K562 (cell line): ENCODE measurements around the gene ZNF750. TPM values are rescaled to one million over a fixed set of nuclear protein-coding genes. Genes with fewer than 3 reads are reported as not detected.

ENCODE experiments used
- ATAC-seq: fragments of 200-7000 bp; cut with Tn5 transposase; 3 replicates; pipeline ENCODE4 v1.9.1; 2020; ENCODE audit warnings: moderate library complexity
- BruUV-seq: library from RNA; stranded (reverse); fragments of 400-500 nt; replicated peaks from 2 replicates; lab custom pipeline; 2021; lab: Mats Ljungman, UMichigan
- CTCF ChIA-PET: fragments of 300-600 bp; formaldehyde crosslinking; extraction: SDS; loops from one replicate; lab custom pipeline; 2021; ENCODE audit warnings: low intra/inter-chr PET ratio; lab: Yijun Ruan, JAX
- POLR2A ChIA-PET: fragments of 300-600, 350-650 bp; sonication (Branson Sonifier 250); formaldehyde crosslinking; extraction: SDS; loops from one replicate; lab custom pipeline; 2021; ENCODE audit warnings: antibody characterized with exemption, inconsistent platforms; lab: Yijun Ruan, JAX
- DNase-seq, 4 experiments: peaks; one replicate each; pipeline versions ENCODE4 v3.0.0 to v3.0.0-alpha.2; 2011 to 2018; ENCODE audit warnings: low spot score in 3 of 4, mixed read lengths in 3 of 4; ENCODE audit errors: extremely low read depth in 1 of 4
- FAIRE-seq: peaks from 2 replicates; lab custom pipeline; 2011; peaks lifted over from hg19 to GRCh38; lab: Jason Lieb, UNC
- H2AFZ ChIP-seq: 2 replicates; pipeline ENCODE4 v1.6.0; 2011; ENCODE audit warnings: low read depth, low read length, control low read depth, inconsistent platforms
- H3K27ac ChIP-seq: fragments of 200-600 bp; 3 replicates; pipeline ENCODE4 v1.8.0; 2011; ENCODE audit warnings: low read depth, mild to moderate bottlenecking, control low read depth, inconsistent platforms, low read length, moderate library complexity, mixed read lengths; ENCODE audit errors: extremely low read depth
- H3K27me3 ChIP-seq, 2 experiments: fragments of 300-600 bp in 1 of 2; 2 replicates in 1 of 2; 3 replicates in 1 of 2; pipeline versions ENCODE4 v1.6.0 to v1.8.0; 2011; ENCODE audit warnings: inconsistent platforms in 2 of 2, low read length in 2 of 2, mild to moderate bottlenecking in 1 of 2, mixed read lengths in 1 of 2, moderate library complexity in 1 of 2; ENCODE audit not compliant: control insufficient read depth in 2 of 2, insufficient read depth in 2 of 2
- H3K36me3 ChIP-seq: fragments of 300-600 bp; 3 replicates; pipeline ENCODE4 v1.8.0; 2011; ENCODE audit warnings: mild to moderate bottlenecking, low read length, inconsistent platforms; ENCODE audit not compliant: control insufficient read depth, insufficient read depth
- H3K4me1 ChIP-seq, 2 experiments: fragments of 200-600 bp in 1 of 2; replicated peaks in 1 of 2; 2 replicates in 1 of 2; 3 replicates in 1 of 2; pipeline versions ENCODE4 v1.5.1 to v1.8.0; 2011; ENCODE audit warnings: inconsistent platforms in 2 of 2, low read length in 2 of 2, mild to moderate bottlenecking in 1 of 2, mixed read lengths in 1 of 2, moderate library complexity in 1 of 2; ENCODE audit not compliant: control insufficient read depth in 2 of 2, insufficient read depth in 2 of 2
- H3K4me2 ChIP-seq: 2 replicates; pipeline ENCODE4 v1.6.1; 2011; ENCODE audit warnings: low read length, control low read depth, inconsistent platforms, mixed read lengths; ENCODE audit not compliant: insufficient read depth
- H3K4me3 ChIP-seq: fragments of 200-600 bp; sonication (generic), shearing (Covaris generic); 2 replicates; pipeline ENCODE4 v1.5.1; 2016; ENCODE audit warnings: control low read depth, inconsistent platforms
- H3K79me2 ChIP-seq: fragments of 200-600 bp; 3 replicates; pipeline ENCODE4 v1.8.0; 2011; ENCODE audit warnings: low read length, inconsistent platforms; ENCODE audit not compliant: control insufficient read depth, insufficient read depth
- H3K9ac ChIP-seq, 2 experiments: 2 replicates each; pipeline versions ENCODE4 v1.6.0 to v1.6.1; 2011; ENCODE audit warnings: low read depth in 2 of 2, low read length in 2 of 2, control low read depth in 1 of 2, inconsistent platforms in 1 of 2, mild to moderate bottlenecking in 1 of 2, mixed read lengths in 1 of 2; ENCODE audit not compliant: insufficient read depth in 1 of 2
- H3K9me1 ChIP-seq: one replicate; pipeline ENCODE4 v1.6.0; 2011; ENCODE audit warnings: inconsistent platforms, mild to moderate bottlenecking, low read length, moderate library complexity; ENCODE audit not compliant: control insufficient read depth, insufficient read depth
- H3K9me3 ChIP-seq: replicated peaks from 2 replicates; pipeline ENCODE4 v1.5.1; 2011; ENCODE audit warnings: low read depth, low read length, inconsistent platforms; ENCODE audit not compliant: control insufficient read depth, insufficient read depth
- H4K20me1 ChIP-seq: replicated peaks from 2 replicates; pipeline ENCODE4 v1.6.1; 2011; ENCODE audit warnings: low read length, inconsistent platforms, mixed read lengths; ENCODE audit not compliant: control insufficient read depth, insufficient read depth
- BRCA1 ChIP-seq, 2 experiments: fragments of 450-650 bp in 1 of 2; sonication (generic) in 1 of 2; formaldehyde crosslinking in 1 of 2; IDR thresholded peaks; 2 replicates each; pipeline versions ENCODE4 v1.5.0 to v1.6.1; 2017 to 2020; ENCODE audit warnings: mild to moderate bottlenecking in 1 of 2, missing genetic modification reagents in 1 of 2
- CREM ChIP-seq: IDR thresholded peaks from 2 replicates; pipeline ENCODE4 v1.6.1; 2014; ENCODE audit warnings: antibody characterized with exemption, low read depth
- HDAC3 ChIP-seq: fragments of 450-650 bp; IDR thresholded peaks from 2 replicates; pipeline ENCODE4 v1.6.1; 2018; ENCODE audit warnings: borderline replicate concordance, mild to moderate bottlenecking, moderate library complexity; ENCODE audit not compliant: partially characterized antibody
- HNRNPK ChIP-seq: fragments of 200-400 bp; formaldehyde crosslinking; IDR thresholded peaks from one replicate; pipeline ENCODE4 v1.6.1; 2018; ENCODE audit warnings: mild to moderate bottlenecking, low read depth, low read length; ENCODE audit not compliant: poor library complexity, severe bottlenecking
- IRF2 ChIP-seq: sonication (generic); formaldehyde crosslinking; IDR thresholded peaks from 2 replicates; pipeline ENCODE4 v1.8.1; 2022; ENCODE audit warnings: mild to moderate bottlenecking, missing genetic modification reagents
- MAFK ChIP-seq: IDR thresholded peaks from 2 replicates; pipeline ENCODE4 v1.6.1; 2011; ENCODE audit warnings: low read length, improper control_type of control experiment
- PHTF2 ChIP-seq: fragments of 250-450 bp; sonication (Bioruptor Pico); IDR thresholded peaks from 2 replicates; pipeline ENCODE4 v1.5.0; 2021; ENCODE audit warnings: mild to moderate bottlenecking
- POLR2G ChIP-seq: fragments of 200-400 bp; formaldehyde crosslinking; IDR thresholded peaks from 2 replicates; pipeline ENCODE4 v1.6.1; 2017; ENCODE audit warnings: low read depth, mild to moderate bottlenecking, antibody characterized with exemption, low read length, moderate library complexity
- SMARCA5 ChIP-seq: fragments of 450-650 bp; IDR thresholded peaks from 2 replicates; pipeline ENCODE4 v1.6.1; 2016
- ZNF124 ChIP-seq: sonication (generic); formaldehyde crosslinking; IDR thresholded peaks from 2 replicates; pipeline ENCODE4 v1.8.1; 2022; ENCODE audit warnings: missing genetic modification reagents
- ZNF318 ChIP-seq, 2 experiments: fragments of 450-650 bp; IDR thresholded peaks; 2 replicates each; pipeline ENCODE4 v1.6.1; 2016; ENCODE audit warnings: mild to moderate bottlenecking in 2 of 2, borderline replicate concordance in 1 of 2, low read depth in 1 of 2, moderate library complexity in 1 of 2
- ZNF395 ChIP-seq: fragments of 200-800 bp; sonication (Bioruptor generic); IDR thresholded peaks from 2 replicates; pipeline ENCODE4 v1.6.1; 2017; ENCODE audit warnings: missing genetic modification characterization, missing compliant biosample characterization
- ZNF41 ChIP-seq: fragments of 250-450 bp; sonication (Bioruptor Pico); conservative IDR thresholded peaks from 2 replicates; pipeline ENCODE4 v1.4.0; 2020; ENCODE audit warnings: mild to moderate bottlenecking
- WGBS: fragments of 100-300 bp; shearing (Covaris generic); methylation state at CpG from one replicate; pipeline ENCODE4 v1.1.6; 2016; ENCODE audit warnings: low coverage, mixed read lengths; ENCODE audit not compliant: insufficient coverage; ENCODE audit errors: missing lambda C conversion rate; 5-methylcytosine and 5-hydroxymethylcytosine counted together
- in situ Hi-C: fragments of 300-500 bp; cut with MboI; formaldehyde crosslinking; loops from 4 replicates; pipeline ENCODE4 v1.15.0; 2018; ENCODE audit warnings: inconsistent platforms, mixed read lengths
- intact Hi-C: fragments of 100-400 bp; cut with micrococcal nuclease; formaldehyde crosslinking; loops from 2 replicates; pipeline ENCODE4 v1.14.2; 2022
- polyA plus RNA-seq, 8 experiments: library from polyadenylated mRNA; depleted of rRNA in 4 of 8; stranded (reverse) in 5 of 8; unstranded in 3 of 8; fragments of >200 nt; fragmentation: Nextera tagmentation in 2 of 8; fragmentation: Illumina TruSeq in 1 of 8; extraction: Ambion mirVana in 2 of 8; extraction: Trizol in 1 of 8; gene quantifications; 2 replicates each; pipeline versions ENCODE4 v1.2.1 to v1.2.3, GENCODE V29; 2011 to 2014; ENCODE audit warnings: inconsistent platforms in 1 of 8, missing spikeins in 1 of 8
- total RNA-seq, 7 experiments: library from RNA; depleted of rRNA in 6 of 7; stranded (reverse); fragments of >200 nt in 6 of 7; fragmentation: Illumina TruSeq in 2 of 7; extraction: Trizol in 2 of 7; gene quantifications; 2 replicates each; pipeline versions ENCODE4 v1.2.1 to v1.2.3, GENCODE V29; 2011 to 2021; ENCODE audit warnings: low replicate concordance in 1 of 7

Gene ZNF750
- total and polyA plus RNA-seq, 9 of the 15 experiments (the other 6 are each of a cell fraction or from before 2014, with no cell fraction given), result not detected

GRCh38 chr17:82787081-82787848 is 52.6 kb downstream of the ZNF750 start:
- 87% methylated on average over 24 of the region's 27 CpGs for WGBS
- ChIA-PET POLR2A (no interaction called here), CTCF (no interaction called here)
- no peak overlapping the region for H2AFZ ChIP-seq
- DNase-seq (no peak), ATAC-seq (no peak), FAIRE-seq (no peak)
- peaks cover 43% of the 10 kb centered on the region; the same call in 2 of the 3 replicates for H3K36me3 ChIP-seq
- in situ Hi-C loops, result no loop called here
- no peaks in the 10 kb centered on the region for H4K20me1 ChIP-seq
- no peak overlapping the region; a peak in 1 of 4 replicates for H3K9ac ChIP-seq
- H3K9me1 ChIP-seq, result no peaks in the 10 kb centered on the region
- peaks cover 3% of the 10 kb centered on the region; the same call in 1 of the 3 replicates for H3K79me2 ChIP-seq
- H3K27ac ChIP-seq, result no peak overlapping the region
- no peaks in the 10 kb centered on the region for H3K9me3 ChIP-seq
- H3K4me2 ChIP-seq, result no peak overlapping the region
- intact Hi-C loops, result no loop called here
- no peak overlapping the region for H3K4me3 ChIP-seq
- H3K4me1 ChIP-seq, result peaks cover 0 to 15% of the 10 kb centered on the region in 2 experiments; a peak in 2 of 5 replicates
- H3K27me3 ChIP-seq, result no peaks in the 10 kb centered on the region
- no TSS peak for BruUV-seq
- TF ChIP-seq ZNF41, result no peak
- no peak for TF ChIP-seq ZNF318 (IDR thresholded peaks at IDR 0.05; ENCODE audit: borderline replicate concordance in 1 of 2, low read depth in 1 of 2)
- TF ChIP-seq ZNF395 (CRISPR knock-in tag), result no peak
- no peak for TF ChIP-seq HNRNPK
- TF ChIP-seq IRF2 (CRISPR knock-in tag), result no peak
- TF ChIP-seq SMARCA5, result no peak
- TF ChIP-seq HDAC3, result no peak
- TF ChIP-seq PHTF2, result no peak
- TF ChIP-seq BRCA1 (IDR thresholded peaks at IDR 0.05), result no peak
- no peak for TF ChIP-seq BRCA1 (CRISPR knock-in tag; IDR thresholded peaks at IDR 0.05)
- no peak for TF ChIP-seq POLR2G
- no peak for TF ChIP-seq MAFK
- no peak for TF ChIP-seq ZNF124 (CRISPR knock-in tag)
- TF ChIP-seq CREM, result no peak
